ENCODE measurements around the gene ALKBH5.

DNA sequence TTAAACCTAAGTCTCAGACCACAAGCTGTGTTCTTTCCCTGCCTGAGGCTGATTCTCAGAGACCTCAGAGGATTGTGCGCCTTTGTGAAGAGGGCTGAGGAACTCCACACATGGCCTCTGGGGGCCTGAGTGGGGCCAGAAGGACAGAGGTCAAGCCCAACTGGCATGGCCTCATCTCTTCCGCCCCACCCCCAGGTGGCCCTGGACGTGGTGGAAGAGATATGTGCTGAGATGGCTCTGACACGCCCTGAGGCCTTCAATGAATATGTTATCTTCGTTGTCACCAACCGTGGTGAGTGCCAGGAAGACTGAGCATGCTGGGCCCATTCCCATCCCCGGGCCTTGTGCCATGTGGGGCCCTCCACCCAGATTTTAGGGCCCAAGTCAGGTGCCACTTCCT lies 20.1 kb upstream of the ALKBH5 start:
- TF ChIP-seq POLR2A (IDR thresholded peaks at IDR 0.05) (no peak), POLR2AphosphoS5 (IDR thresholded peaks at IDR 0.05) (no peak), EP300 (IDR thresholded peaks at IDR 0.05) (no peak)
- TF ChIP-seq, protein P1, sequence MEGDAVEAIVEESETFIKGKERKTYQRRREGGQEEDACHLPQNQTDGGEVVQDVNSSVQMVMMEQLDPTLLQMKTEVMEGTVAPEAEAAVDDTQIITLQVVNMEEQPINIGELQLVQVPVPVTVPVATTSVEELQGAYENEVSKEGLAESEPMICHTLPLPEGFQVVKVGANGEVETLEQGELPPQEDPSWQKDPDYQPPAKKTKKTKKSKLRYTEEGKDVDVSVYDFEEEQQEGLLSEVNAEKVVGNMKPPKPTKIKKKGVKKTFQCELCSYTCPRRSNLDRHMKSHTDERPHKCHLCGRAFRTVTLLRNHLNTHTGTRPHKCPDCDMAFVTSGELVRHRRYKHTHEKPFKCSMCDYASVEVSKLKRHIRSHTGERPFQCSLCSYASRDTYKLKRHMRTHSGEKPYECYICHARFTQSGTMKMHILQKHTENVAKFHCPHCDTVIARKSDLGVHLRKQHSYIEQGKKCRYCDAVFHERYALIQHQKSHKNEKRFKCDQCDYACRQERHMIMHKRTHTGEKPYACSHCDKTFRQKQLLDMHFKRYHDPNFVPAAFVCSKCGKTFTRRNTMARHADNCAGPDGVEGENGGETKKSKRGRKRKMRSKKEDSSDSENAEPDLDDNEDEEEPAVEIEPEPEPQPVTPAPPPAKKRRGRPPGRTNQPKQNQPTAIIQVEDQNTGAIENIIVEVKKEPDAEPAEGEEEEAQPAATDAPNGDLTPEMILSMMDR (IDR thresholded peaks at IDR 0.05) = no peak
